ENCODE measurements around the gene ZNF200.
"Not testable (repeated sequence)": the region's sequence is repeated elsewhere in the genome, so short reads cannot be mapped to it uniquely, and the experiment has no call there.

Gene ZNF200

GRCh38 chr16:3234857-3235561, at the start of gene ZNF200:
TSS of gene ZNF200 (minus strand) at chr16:3235158. CDS start at chr16:3233755, 1,403 bp downstream.
- DNase-seq, result peak; percentile 87 to 88

DNA sequence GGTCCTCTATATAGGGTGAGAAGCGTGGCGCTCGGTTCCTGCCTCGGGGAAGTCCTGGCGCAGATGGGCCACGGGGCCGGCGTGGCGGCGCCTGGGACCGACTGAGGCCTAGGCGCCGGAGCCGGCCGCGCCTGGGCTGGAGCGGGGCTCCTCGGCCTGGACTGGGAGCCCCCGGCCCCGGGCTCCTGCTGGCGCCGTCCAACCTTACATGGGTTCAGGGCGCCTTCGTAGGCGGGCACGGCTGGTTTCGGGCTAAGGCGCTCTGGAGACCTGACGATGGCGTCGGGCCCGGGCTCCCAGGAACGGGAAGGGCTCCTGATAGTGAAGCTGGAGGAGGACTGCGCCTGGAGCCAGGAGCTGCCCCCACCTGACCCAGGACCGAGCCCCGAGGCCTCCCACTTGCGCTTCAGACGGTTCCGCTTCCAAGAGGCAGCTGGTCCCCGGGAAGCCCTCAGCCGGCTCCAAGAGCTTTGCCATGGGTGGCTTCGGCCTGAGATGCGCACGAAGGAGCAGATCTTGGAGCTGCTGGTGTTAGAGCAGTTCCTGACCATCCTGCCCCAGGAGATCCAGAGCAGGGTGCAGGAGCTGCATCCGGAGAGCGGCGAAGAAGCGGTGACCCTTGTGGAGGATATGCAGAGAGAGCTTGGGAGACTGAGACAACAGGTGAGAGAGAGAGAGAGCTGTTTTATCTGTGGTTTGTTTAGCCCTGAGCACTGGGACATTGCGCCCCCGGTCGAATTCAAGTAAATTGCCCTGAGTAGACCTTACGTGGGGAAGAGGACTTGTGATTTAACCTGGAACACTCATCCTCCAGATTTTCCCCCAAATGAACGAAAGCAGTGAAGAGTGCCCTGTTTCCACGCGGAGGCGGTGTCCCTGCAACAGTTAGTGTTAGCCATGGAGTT, 48.8 kb upstream of the ZNF200 start:
- no peak for DNase-seq

GRCh38 chr16:3282730-3283542, 48.0 kb upstream of the ZNF200 start, which contains the start of gene ZNF263:
TSS of gene ZNF263 (plus strand) at chr16:3283491. CDS start at chr16:3283819, 328 bp downstream.
- peak; percentile 95 to 96 for DNase-seq

DNA sequence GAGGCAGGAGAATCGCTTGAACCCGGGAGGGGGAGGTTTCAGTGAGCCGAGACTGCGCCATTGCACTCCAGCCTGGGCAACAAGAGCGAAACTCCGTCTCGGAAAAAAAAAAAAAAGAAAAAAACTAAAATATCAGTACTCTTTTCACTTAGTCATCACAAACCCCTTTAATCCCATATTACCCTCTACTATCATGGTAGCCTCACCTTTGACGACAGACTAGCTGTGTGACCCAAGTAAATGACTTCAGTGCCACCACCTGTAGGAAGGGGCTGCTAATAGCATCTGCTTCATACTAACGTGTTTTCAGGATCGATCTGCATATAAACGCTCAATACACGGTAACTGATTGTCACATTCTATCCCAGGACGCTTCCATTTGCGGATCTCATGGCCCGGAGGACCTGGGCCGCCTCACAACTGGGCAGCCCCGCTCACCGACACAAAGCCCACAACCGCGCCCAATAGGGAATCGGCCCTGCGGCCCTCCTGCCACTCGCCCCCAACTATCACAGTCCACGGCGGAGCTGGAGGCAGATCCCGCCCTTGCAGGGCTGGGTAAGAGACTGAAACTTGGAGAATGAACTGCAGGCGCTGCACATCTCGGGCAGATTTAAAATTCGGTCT, 47.3 kb upstream of the ZNF200 start:
- DNase-seq, result peak; percentile 49 to 74

DNA sequence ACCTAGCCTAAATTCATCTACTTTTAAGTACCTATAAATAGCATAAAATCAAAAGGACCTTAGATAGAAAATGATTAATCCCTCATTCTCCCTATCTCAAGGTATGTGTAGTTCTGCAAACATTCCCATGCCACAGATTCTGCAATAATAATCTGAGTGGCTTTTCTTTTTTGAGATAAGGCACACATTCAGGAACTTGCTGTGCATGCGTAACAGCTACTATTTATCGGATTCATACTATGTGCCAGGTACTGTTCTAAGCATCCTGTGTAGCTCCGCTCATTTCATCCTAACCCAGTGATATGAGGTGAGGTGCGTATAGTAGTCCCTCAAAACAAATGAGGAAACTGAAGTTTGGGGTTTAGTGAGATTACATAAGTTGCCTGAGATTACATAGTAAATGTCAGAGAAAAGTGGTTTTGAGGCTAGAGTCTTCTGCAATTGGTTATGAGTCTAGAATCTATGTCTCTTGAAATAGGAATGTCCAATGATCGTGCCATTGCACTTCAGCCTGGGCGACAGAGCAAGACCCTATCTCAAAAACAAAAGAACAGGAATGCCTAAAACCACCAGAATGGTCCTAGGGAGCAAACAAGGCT, 46.4 kb upstream of the ZNF200 start:
- DNase-seq, result peak; percentile 51 to 64

- no peak for DNase-seq
These were observed 41.7 kb upstream of the ZNF200 start for GRCh38 chr16:3276679-3277078.

DNA sequence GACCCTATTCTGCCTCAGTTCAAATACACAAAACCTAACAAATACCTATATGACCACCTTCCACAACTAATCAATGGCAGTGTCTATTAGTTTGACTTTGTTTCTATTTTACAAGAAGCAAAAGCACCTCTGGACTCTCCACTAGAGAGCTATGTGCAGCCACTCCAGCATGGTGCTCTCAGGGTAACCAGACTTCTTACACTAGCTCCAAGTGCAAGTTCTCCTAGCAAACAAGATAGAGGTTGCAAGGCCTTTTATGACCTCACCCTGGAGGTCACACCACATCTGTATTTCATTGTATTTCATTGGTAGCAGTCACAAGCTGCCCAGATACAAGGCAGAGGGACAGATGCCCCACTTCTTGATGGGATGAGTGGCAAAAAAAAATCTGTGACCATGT, 40.0 kb upstream of the ZNF200 start:
- no peak for DNase-seq

DNA sequence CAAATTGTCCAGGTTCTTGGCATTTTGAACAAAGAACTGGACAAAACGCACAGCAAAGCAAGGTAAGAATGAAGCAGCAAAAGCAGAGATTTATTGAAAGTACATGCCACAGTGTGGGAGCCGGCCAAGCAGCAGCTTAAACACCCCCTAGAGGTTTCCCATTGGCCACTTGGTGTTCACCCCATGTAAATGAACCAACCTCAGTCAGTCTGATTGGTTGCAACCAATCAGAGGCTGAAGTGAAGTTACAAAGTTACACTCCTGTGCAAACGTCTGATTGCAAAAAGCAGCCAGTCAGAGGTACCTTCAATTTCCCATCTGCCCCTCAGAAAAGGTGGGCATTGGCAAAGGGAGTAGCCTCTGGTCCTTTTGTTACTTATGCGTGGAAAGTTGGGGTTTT, 39.5 kb upstream of the ZNF200 start:
- DNase-seq, result no peak

DNA sequence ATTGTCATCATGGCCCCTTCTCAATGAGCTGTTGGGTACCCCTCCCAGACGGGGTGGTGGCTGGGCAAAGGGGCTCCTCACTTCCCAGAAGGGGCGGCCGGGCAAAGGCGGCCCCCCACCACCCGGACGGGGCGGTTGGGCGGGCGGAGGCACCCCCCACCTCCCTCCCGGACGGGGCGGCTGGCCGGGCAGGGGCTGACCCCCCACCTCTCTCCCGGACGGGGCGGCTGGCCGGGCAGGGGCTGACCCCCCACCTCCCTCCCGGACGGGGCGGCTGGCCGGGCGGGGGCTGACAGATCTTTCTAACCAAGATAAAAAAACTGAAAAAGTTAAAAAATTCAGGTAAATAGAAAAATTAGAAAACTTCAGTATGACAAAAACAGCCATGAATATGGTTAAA, 36.3 kb upstream of the ZNF200 start:
- not testable (repeated sequence) for DNase-seq

DNA sequence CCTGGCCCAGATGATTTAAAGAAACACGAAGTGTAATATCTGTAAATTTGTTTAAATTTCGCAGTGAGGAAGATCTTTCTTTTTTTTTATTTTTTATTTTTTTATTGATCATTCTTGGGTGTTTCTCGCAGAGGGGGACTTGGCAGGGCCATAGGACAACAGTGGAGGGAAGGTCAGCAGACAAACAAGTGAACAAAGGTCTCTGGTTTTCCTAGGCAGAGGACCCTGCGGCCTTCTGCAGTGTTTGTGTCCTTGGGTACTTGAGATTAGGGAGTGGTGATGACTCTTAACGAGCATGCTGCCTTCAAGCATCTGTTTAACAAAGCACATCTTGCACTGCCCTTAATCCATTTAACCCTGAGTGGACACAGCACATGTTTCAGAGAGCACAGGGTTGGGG, 35.8 kb upstream of the ZNF200 start:
- not testable (repeated sequence) for DNase-seq

- DNase-seq, result no peak
These were observed 33.3 kb upstream of the ZNF200 start for GRCh38 chr16:3268294-3268693.

DNA sequence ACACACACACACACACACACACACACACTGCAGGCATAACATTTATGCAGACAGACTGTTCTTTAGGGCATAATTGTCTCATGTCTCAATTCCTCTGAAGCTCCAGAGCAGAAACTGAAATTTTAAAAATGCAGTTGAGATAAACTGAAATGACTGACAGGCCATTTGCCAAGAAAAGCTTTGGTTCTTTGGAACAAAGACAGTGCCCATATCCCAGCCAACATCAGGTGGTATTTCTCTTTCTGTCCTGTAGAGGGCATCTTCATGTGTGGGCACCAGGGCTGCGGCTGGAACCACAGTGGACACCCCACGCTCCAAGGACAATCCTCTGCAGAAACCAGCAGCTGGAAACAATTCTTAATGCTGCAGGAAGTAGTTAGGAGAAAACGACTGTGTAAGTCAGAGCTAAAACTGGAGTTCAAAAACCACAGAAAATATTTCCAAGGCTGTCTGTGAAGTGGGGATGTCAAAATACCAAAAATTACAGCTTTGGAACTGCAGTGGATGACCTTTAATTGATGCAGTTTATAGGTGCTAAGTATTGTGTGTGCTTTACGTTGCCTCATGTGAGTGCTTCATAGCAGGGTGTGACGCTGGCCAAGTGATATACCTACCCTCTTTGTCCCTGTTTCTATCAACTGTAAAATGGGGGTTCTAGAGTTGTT, 32.0 kb upstream of the ZNF200 start:
- DNase-seq, result peak; percentile 49 to 61

DNA sequence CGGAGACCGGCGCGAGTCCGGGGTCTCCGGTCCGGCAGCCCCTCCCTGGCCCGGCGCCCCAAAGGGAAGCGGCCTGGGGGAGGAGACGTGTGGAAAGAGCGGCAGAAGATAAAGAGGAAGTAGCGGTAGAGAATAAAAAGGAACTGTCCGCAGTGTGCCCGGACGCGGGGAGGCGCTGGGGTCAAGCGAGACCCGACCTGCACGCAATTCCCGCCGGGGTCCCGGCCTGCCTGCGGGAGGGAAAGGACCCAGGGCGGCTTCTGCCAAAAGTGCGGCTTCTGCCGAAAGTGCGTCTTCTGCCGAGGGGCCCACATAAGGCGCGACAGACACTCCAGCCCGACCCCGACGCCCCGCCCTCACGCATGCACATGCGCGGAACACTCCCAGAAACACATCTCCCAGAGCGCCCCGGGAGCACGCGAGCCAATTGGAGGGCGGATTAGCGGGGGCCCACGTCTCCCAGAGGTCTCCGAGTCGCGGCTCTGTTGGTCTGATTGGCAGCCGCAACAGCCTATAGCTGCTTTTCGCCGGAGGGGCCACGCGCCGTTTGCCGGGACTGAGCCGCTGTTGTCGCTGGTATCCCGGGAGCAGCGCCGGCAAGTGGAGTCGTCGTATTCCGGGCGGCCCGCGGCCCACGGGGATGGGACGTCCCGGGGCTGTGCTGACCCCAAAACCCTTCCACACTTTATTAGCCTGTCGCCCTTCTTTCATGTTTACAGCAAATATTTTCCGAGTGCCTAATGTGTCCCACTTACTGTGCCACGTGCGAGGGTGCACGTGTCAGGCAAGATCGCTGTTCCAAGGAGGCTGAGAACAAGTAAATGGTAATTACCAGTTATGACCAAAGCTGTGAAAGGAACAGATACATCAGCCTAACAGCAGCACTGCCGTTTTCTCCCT, 29.4 kb upstream of the ZNF200 start:
- peak; percentile 92 to 93 for DNase-seq

DNA sequence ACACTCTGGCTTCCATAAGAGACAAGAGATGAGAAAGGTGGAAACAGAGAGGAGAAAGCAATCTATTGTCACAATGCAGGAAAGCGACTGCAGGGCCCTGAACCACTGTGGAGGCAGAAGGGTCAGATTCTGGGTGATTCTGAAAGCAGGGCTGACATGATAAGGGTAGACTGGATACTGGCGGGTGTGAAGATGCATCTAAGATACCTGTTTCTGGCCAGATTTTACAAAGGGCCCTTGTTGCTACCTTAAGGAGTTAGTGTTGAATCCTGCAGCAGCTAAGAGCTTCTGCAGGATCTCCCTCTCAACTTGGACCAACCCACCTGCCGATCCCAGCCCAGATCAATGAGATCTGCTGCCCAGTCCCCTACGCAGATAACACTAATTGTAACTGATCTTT, 27.6 kb upstream of the ZNF200 start:
- DNase-seq, result no peak

GRCh38 chr16:3259836-3260235, 24.9 kb upstream of the ZNF200 start:
- no peak for DNase-seq

DNA sequence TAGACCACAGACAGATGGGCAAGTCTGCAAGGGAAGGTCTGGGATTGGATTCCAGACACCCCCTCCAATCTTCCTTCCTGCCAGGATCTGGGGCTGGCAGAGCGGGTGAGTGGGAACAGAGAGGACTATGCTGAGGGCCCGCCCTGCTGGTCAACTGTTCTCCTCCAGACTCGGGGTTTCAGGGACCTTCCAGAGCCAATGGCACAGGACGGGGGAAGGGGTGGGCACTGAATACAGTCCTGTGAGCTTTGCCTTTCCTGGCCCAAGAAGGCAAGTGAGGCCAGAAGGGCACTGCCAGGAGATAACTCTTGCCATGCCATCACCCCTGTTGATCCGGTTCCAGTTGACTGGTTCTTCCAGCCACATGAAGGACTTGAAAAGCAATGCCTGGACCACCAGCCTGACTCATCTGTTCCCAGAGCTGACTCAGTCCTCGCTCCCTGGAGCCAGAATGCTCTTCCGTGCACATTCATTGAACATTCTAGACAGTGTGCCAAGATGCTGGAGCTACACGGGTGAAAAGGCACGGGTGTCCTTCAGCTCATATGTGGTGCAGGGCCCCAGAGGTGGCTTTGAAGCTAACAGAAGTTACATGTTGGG, 22.0 kb upstream of the ZNF200 start:
- DNase-seq, result no peak

DNA sequence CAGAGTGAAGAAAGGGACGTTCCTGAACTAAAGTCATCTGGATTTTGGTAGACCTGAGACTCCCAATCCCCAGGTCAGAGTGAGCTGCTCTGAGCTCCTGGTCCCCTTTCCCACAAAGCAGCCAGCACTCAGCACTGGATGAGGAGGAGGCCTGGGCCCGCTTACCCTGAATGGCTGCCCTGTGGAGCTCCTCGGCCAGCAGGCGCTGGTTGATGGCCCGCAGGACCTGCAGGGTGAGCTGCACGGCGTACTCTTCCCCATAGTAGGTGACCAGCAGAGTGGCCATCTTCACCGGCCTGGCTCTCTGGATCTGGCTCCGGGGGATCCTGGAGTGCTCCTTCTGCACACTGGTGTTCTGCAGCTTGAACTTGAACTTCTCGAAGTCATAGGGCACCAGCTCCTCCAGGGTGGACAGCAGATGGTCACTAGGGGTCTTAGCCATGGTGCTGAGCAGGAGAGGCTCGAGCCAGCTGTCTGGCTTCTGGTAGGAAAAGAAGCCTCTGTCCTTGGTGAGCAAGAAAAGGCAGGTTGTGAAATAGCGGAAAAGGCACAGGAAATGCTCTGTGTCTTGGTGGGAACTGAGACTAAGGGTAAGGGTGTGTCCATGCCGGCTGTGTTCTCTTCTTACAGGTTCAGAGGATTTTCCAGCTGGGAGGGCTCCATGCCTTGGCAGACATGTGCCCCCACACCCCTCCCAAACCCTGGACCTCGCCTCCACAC, 21.3 kb upstream of the ZNF200 start, which contains the start of gene MEFV:
MEFV (minus strand) TSS at position 488 of the 720 bp plus-strand sequence; CDS start at position 442, 46 bp downstream.
- peak; percentile 58 to 69 for DNase-seq

- no peak for DNase-seq
These were observed 19.4 kb upstream of the ZNF200 start for GRCh38 chr16:3254309-3254708.

GRCh38 chr16:3252967-3253366, 18.0 kb upstream of the ZNF200 start:
- DNase-seq, result no peak
